ENCODE data around the gene INHBB. TPM values are rescaled to one million over a fixed set of nuclear protein-coding genes. Genes with fewer than 3 reads are reported as not detected.

The INHBB gene
- total and polyA plus RNA-seq, 2 experiments from 2014 or later, result 2.7 to 6.6 TPM

DNA sequence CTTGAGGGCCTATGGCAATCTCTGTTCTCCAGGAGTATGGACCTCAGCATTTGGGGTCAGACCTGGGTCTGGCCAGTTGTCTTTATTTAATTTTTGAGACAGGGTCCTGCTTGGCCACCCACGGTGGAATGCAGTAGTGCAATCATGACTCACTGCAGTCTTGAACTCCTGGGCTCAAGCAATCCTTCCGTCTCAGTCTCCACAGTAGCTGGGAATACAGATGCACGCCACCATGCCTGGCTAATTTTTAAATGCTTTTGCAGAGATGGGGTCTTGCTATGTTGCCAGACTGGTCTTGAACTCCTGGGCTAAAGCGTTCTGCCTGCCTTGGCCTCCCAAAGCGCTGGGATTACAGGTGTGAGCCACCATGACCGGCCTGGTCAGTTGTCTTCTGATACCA is 46.4 kb upstream of the INHBB start:
- H3K4me3 ChIP-seq, result no peak overlapping the region
- no peak for DNase-seq (ENCODE audit: low spot score)
- no peaks in the 10 kb centered on the region for H4K20me1 ChIP-seq (ENCODE audit: insufficient read depth, poor library complexity, severe bottlenecking)
- TF ChIP-seq, protein P1, sequence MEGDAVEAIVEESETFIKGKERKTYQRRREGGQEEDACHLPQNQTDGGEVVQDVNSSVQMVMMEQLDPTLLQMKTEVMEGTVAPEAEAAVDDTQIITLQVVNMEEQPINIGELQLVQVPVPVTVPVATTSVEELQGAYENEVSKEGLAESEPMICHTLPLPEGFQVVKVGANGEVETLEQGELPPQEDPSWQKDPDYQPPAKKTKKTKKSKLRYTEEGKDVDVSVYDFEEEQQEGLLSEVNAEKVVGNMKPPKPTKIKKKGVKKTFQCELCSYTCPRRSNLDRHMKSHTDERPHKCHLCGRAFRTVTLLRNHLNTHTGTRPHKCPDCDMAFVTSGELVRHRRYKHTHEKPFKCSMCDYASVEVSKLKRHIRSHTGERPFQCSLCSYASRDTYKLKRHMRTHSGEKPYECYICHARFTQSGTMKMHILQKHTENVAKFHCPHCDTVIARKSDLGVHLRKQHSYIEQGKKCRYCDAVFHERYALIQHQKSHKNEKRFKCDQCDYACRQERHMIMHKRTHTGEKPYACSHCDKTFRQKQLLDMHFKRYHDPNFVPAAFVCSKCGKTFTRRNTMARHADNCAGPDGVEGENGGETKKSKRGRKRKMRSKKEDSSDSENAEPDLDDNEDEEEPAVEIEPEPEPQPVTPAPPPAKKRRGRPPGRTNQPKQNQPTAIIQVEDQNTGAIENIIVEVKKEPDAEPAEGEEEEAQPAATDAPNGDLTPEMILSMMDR (IDR thresholded peaks at IDR 0.05; ENCODE audit: poor library complexity), result no peak
- no peak for TF ChIP-seq EZH2phosphoT487 (IDR thresholded peaks at IDR 0.05; ENCODE audit: low read depth, severe bottlenecking, unreplicated experiment)
- no peak for TF ChIP-seq EZH2 (IDR thresholded peaks at IDR 0.05; ENCODE audit: borderline replicate concordance)
- no peaks in the 10 kb centered on the region for H3K36me3 ChIP-seq (replicated peaks; ENCODE audit: insufficient read depth, low read depth)
- no peaks in the 10 kb centered on the region for H3K79me2 ChIP-seq
- H2AFZ ChIP-seq, result no peak overlapping the region
- H3K9me2 ChIP-seq (replicated peaks; ENCODE audit: insufficient read depth), result no peaks in the 10 kb centered on the region
- H3K4me2 ChIP-seq, result no peak overlapping the region
- WGBS (ENCODE audit: low lambda C conversion rate, missing lambda C conversion rate), result 91% methylated on average over 6 of the region's 6 CpGs
- no peaks in the 10 kb centered on the region for H3K27me3 ChIP-seq
- no peak overlapping the region for H3K27ac ChIP-seq
- H3K9me3 ChIP-seq (ENCODE audit: low read depth), result no peaks in the 10 kb centered on the region
- H3K4me1 ChIP-seq (ENCODE audit: insufficient read depth), result no peaks in the 10 kb centered on the region

- DNase-seq (ENCODE audit: low spot score), result no peak
- H3K9me2 ChIP-seq (replicated peaks; ENCODE audit: insufficient read depth), result no peaks in the 10 kb centered on the region
Measured at GRCh38 chr2:120300385-120300784, 45.6 kb upstream of the INHBB start.

DNA sequence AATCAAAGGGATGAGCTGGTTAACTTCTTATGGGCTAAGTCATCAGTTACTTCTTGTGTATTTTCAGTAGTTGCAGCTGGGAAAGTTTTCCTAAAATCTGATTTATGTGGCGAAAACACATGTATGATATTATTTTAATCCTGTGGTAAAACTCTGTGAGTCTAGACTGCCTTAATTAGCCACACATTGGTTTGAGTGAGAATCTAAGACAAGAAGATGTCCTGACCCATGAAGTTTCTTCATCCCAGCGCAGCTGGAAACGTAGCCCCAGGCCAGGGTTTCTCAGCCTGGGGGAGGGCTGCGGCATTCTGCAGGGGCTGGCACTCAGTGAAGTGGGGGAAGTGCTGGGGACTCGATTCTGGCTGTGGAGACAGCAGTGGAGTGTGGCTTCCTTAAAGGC is 44.7 kb upstream of the INHBB start:
- Histone ChIP-seq H3K79me2 (no peaks in the 10 kb centered on the region), H3K4me2 (no peak overlapping the region), H2AFZ (no peak overlapping the region), H3K4me1 (ENCODE audit: insufficient read depth) (no peaks in the 10 kb centered on the region), H4K20me1 (ENCODE audit: insufficient read depth, poor library complexity, severe bottlenecking) (no peaks in the 10 kb centered on the region), H3K27me3 (no peaks in the 10 kb centered on the region), H3K27ac (no peak overlapping the region), H3K36me3 (replicated peaks; ENCODE audit: insufficient read depth, low read depth) (no peaks in the 10 kb centered on the region), H3K4me3 (no peak overlapping the region), H3K9me2 (replicated peaks; ENCODE audit: insufficient read depth) (no peaks in the 10 kb centered on the region), H3K9me3 (ENCODE audit: low read depth) (no peaks in the 10 kb centered on the region)
- no peak for TF ChIP-seq EZH2phosphoT487 (IDR thresholded peaks at IDR 0.05; ENCODE audit: low read depth, severe bottlenecking, unreplicated experiment)
- TF ChIP-seq EZH2 (IDR thresholded peaks at IDR 0.05; ENCODE audit: borderline replicate concordance), result no peak
- TF ChIP-seq, protein P1 (IDR thresholded peaks at IDR 0.05; ENCODE audit: poor library complexity), result no peak
- DNase-seq (ENCODE audit: low spot score), result no peak
- 81% methylated on average over 5 of the region's 5 CpGs for WGBS (ENCODE audit: low lambda C conversion rate, missing lambda C conversion rate)

More at GRCh38 chr2:120300385-120300784, 45.6 kb upstream of the INHBB start:
- WGBS (ENCODE audit: low lambda C conversion rate, missing lambda C conversion rate), result 87% methylated on average over 10 of the region's 10 CpGs
- Histone ChIP-seq H3K4me3 (no peak overlapping the region), H3K9me3 (ENCODE audit: low read depth) (no peaks in the 10 kb centered on the region), H4K20me1 (ENCODE audit: insufficient read depth, poor library complexity, severe bottlenecking) (no peaks in the 10 kb centered on the region), H3K79me2 (no peaks in the 10 kb centered on the region), H3K4me2 (no peak overlapping the region), H2AFZ (no peak overlapping the region), H3K36me3 (replicated peaks; ENCODE audit: insufficient read depth, low read depth) (no peaks in the 10 kb centered on the region), H3K27ac (no peak overlapping the region), H3K27me3 (no peaks in the 10 kb centered on the region), H3K4me1 (ENCODE audit: insufficient read depth) (no peaks in the 10 kb centered on the region)
- no peak for TF ChIP-seq EZH2 (IDR thresholded peaks at IDR 0.05; ENCODE audit: borderline replicate concordance)
- TF ChIP-seq, protein P1 (IDR thresholded peaks at IDR 0.05; ENCODE audit: poor library complexity), result no peak

DNA sequence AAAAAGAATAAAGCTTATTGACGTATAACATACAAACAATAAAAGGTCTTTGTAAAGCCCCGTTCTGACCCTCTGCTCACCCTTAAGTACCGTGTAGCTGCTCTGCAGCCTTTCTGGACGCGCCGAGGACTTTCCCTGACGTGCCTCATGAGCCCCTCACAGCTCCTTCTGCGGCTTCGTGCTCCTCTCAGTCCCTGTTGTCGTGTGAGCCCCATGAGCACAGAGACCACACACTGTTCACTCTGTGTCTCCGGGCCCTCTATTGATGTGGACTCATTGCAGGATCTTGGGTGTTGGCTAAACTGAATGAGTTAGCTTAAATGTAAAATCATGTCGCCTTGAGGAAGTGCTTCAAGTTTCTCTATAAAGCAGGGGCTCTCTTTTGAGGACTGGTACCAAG is 43.6 kb upstream of the INHBB start:
- no peaks in the 10 kb centered on the region for H3K27me3 ChIP-seq
- no peaks in the 10 kb centered on the region for H3K9me2 ChIP-seq (replicated peaks; ENCODE audit: insufficient read depth)
- H3K27ac ChIP-seq, result no peak overlapping the region
- H4K20me1 ChIP-seq (ENCODE audit: insufficient read depth, poor library complexity, severe bottlenecking), result no peaks in the 10 kb centered on the region
- no peaks in the 10 kb centered on the region for H3K4me1 ChIP-seq (ENCODE audit: insufficient read depth)
- H3K4me2 ChIP-seq, result no peak overlapping the region
- DNase-seq (ENCODE audit: low spot score), result no peak
- WGBS (ENCODE audit: low lambda C conversion rate, missing lambda C conversion rate), result 95% methylated on average over 12 of the region's 12 CpGs
- H2AFZ ChIP-seq, result no peak overlapping the region
- no peaks in the 10 kb centered on the region for H3K79me2 ChIP-seq
- H3K9me3 ChIP-seq (ENCODE audit: low read depth), result no peaks in the 10 kb centered on the region
- no peak overlapping the region for H3K4me3 ChIP-seq
- TF ChIP-seq, protein P1 (IDR thresholded peaks at IDR 0.05; ENCODE audit: poor library complexity), result no peak
- TF ChIP-seq EZH2 (IDR thresholded peaks at IDR 0.05; ENCODE audit: borderline replicate concordance) (no peak), EZH2phosphoT487 (IDR thresholded peaks at IDR 0.05; ENCODE audit: low read depth, severe bottlenecking, unreplicated experiment) (no peak)
- no peaks in the 10 kb centered on the region for H3K36me3 ChIP-seq (replicated peaks; ENCODE audit: insufficient read depth, low read depth)

Measured in hepatocyte (in vitro differentiated cells).